Measurements from ENCODE around the gene TSPEAR.
"Not testable (repeated sequence)": the region's sequence is repeated elsewhere in the genome, so short reads cannot be mapped to it uniquely, and the experiment has no call there.

The TSPEAR gene

GRCh38 chr21:44613386-44614155 is 97.8 kb downstream of the TSPEAR start:
- Mint-ChIP-seq H3K27me3 (ENCODE audit: low read depth) (no peaks in the 10 kb centered on the region), H3K4me1 (ENCODE audit: low read depth) (peaks cover under 1% of the 10 kb centered on the region), H3K4me3 (no peak overlapping the region), H3K9me3 (peaks cover 37% of the 10 kb centered on the region), H3K36me3 (ENCODE audit: low read depth) (peaks cover 4% of the 10 kb centered on the region), H3K27ac (no peak overlapping the region)
- DNase-seq (ENCODE audit: low spot score), result no peak

- no peaks in the 10 kb centered on the region for H3K27me3 Mint-ChIP-seq (ENCODE audit: low read depth)
- H3K27ac Mint-ChIP-seq, result no peak overlapping the region
Measured at GRCh38 chr21:44612669-44613229, 98.6 kb downstream of the TSPEAR start.

DNA sequence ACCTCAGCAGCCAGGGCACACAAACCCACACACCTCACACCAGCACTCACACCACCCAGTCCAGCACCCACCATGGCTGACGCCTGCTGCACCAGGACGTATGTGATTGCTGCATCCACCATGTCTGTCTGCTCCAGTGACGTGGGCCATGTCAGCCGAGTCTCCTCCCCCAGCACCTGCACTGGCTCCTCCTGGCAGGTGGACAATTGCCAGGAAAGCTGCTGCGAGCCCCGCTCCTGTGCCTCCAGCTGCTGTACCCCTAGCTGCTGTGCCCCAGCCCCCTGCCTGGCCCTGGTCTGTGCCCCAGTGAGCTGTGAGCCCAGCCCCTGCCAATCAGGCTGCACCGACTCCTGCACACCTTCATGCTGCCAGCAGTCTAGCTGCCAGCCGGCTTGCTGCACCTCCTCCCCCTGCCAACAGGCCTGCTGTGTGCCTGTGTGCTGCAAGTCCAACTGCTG is 99.3 kb downstream of the TSPEAR start, which contains the start of gene KRTAP10-8:
KRTAP10-8 (plus strand) TSS at position 51 of the 458 bp plus-strand sequence; CDS start at position 73, 22 bp downstream.
- no peak within 1 kb of the TSS for H3K4me3 Mint-ChIP-seq
- no peak for DNase-seq (ENCODE audit: low spot score)
- H3K4me1 Mint-ChIP-seq (ENCODE audit: low read depth), result no peaks in the 10 kb centered on the region
- H3K27me3 Mint-ChIP-seq (ENCODE audit: low read depth), result no peaks in the 10 kb centered on the region
- H3K9me3 Mint-ChIP-seq, result peaks cover 31% of the 10 kb centered on the region
- H3K36me3 Mint-ChIP-seq (ENCODE audit: low read depth), result no peaks in the 10 kb centered on the region
- no peak within 1 kb of the TSS for H3K27ac Mint-ChIP-seq

More at GRCh38 chr21:44612669-44613229, 98.6 kb downstream of the TSPEAR start:
- H3K9me3 Mint-ChIP-seq, result peaks cover 31% of the 10 kb centered on the region
- no peaks in the 10 kb centered on the region for H3K4me1 Mint-ChIP-seq (ENCODE audit: low read depth)
- no peaks in the 10 kb centered on the region for H3K36me3 Mint-ChIP-seq (ENCODE audit: low read depth)
- H3K4me3 Mint-ChIP-seq, result no peak overlapping the region
- DNase-seq (ENCODE audit: low spot score), result no peak

GRCh38 chr21:44611551-44611950 is 99.8 kb downstream of the TSPEAR start:
- Mint-ChIP-seq H3K36me3 (ENCODE audit: low read depth) (no peaks in the 10 kb centered on the region), H3K4me3 (no peak overlapping the region), H3K4me1 (ENCODE audit: low read depth) (no peaks in the 10 kb centered on the region), H3K27ac (no peak overlapping the region), H3K9me3 (peaks cover 31% of the 10 kb centered on the region), H3K27me3 (ENCODE audit: low read depth) (no peaks in the 10 kb centered on the region)
- no peak for DNase-seq (ENCODE audit: low spot score)

DNA sequence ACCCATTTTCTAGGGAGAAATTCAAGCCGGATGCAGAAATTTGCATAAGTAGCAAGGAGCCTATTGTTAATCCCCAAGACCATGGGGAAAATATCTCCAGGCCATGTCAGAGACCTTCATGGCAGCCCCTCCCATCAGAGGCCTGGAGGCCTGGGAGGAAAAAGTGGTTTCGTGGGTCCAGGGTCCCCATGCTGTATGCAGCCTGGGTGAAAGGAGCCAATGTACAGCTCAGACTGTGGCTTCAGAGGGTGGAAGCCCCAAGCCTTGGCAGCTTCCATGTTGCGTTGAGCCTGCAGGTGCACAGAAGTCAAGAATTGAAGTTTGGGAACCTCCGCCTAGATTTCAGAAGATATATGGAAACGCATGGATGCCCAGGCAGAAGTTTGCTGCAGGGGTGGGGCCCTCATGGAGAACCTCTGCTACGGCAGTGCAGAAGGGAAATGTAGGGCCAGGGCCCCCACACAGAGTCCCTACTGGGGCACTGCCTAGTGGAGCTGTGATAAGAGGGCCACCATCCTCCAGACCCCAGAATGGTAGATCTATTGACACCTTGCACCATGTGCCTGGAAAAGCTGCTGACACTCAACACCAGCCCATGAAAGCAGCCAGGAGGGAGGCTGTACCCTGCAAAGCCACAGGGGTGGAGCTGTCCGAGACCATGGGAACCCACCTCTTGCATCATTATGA is 101.1 kb downstream of the TSPEAR start:
- not testable (repeated sequence) for H3K36me3 Mint-ChIP-seq (ENCODE audit: low read depth); H3K4me3 Mint-ChIP-seq; H3K4me1 Mint-ChIP-seq (ENCODE audit: low read depth); DNase-seq (ENCODE audit: low spot score); H3K27ac Mint-ChIP-seq; H3K27me3 Mint-ChIP-seq (ENCODE audit: low read depth)
- H3K9me3 Mint-ChIP-seq, result peaks cover 31% of the 10 kb centered on the region

DNA sequence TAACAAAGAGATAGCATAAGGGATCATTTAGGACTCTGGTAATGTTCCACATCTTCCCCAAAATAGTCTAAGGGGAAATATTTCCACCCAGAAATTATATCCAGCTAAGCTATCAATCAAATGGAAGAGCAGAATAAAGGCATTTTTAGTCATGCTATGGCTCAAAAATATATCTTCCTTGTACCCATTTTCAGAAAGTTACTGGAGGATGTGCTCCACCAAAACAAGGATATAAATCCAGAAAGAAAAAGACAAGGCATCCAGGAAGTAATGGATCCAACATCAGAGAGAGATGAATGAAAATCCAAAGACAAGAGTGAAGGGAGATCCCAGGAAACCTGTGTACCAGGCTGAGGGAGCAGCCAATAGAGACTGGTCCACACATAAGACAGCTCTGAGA is 102.2 kb downstream of the TSPEAR start:
- Mint-ChIP-seq H3K4me1 (ENCODE audit: low read depth) (no peaks in the 10 kb centered on the region), H3K36me3 (ENCODE audit: low read depth) (no peaks in the 10 kb centered on the region), H3K27me3 (ENCODE audit: low read depth) (peaks cover 12% of the 10 kb centered on the region), H3K9me3 (peaks cover 31% of the 10 kb centered on the region), H3K27ac (no peak overlapping the region), H3K4me3 (no peak overlapping the region)
- no peak for DNase-seq (ENCODE audit: low spot score)

DNA sequence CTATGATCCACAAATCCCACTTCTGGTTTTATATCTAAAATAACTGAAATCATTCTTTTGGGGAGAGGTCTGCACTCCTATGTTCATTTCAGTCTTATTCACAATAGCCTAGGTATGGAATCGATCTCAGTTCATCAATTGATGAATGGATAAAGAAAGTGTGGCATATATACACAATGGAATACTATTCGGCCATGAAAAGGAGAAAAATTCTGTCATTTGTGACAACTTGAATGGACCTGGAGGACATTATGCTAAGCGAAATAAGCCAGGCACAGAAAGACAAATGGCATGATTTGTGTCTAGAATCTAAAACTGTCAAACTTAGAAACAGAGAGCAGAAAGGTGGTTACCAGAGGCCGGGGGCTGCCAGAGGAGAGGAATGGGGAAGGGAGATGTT is 104.9 kb downstream of the TSPEAR start:
- H3K27ac Mint-ChIP-seq, result no peak overlapping the region

DNA sequence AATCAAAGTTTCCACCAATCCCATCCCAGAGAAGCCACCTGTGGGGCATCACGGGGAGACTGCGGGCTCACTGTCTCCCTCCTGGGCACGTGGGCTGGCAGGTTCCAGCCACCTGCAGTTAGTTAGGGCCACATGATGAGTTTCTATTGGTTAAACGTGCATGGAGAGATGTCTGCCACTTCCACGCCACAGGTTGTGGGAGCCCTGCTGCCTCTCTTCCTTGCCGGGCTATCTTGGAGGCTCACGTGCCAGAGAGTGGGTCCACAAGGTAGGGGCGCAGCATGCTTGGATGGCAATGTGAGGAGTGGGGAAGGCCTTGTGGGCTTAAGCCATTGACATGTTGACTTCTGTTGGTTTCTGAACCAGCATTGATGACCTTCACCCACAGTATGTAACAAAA is 107.5 kb downstream of the TSPEAR start:
- H3K4me1 Mint-ChIP-seq (ENCODE audit: low read depth), result no peaks in the 10 kb centered on the region
- H3K27me3 Mint-ChIP-seq (ENCODE audit: low read depth), result peaks cover 12% of the 10 kb centered on the region
- peaks cover 2% of the 10 kb centered on the region for H3K9me3 Mint-ChIP-seq
- DNase-seq (ENCODE audit: low spot score), result no peak
- H3K36me3 Mint-ChIP-seq (ENCODE audit: low read depth), result no peaks in the 10 kb centered on the region
- H3K4me3 Mint-ChIP-seq, result no peak overlapping the region
- no peak overlapping the region for H3K27ac Mint-ChIP-seq

More for the DNA sequence above, 104.9 kb downstream of the TSPEAR start:
- Mint-ChIP-seq H3K9me3 (peaks cover 26% of the 10 kb centered on the region), H3K36me3 (ENCODE audit: low read depth) (no peaks in the 10 kb centered on the region), H3K4me1 (ENCODE audit: low read depth) (no peaks in the 10 kb centered on the region), H3K4me3 (no peak overlapping the region), H3K27me3 (ENCODE audit: low read depth) (peaks cover 12% of the 10 kb centered on the region)
- no peak for DNase-seq (ENCODE audit: low spot score)

DNA sequence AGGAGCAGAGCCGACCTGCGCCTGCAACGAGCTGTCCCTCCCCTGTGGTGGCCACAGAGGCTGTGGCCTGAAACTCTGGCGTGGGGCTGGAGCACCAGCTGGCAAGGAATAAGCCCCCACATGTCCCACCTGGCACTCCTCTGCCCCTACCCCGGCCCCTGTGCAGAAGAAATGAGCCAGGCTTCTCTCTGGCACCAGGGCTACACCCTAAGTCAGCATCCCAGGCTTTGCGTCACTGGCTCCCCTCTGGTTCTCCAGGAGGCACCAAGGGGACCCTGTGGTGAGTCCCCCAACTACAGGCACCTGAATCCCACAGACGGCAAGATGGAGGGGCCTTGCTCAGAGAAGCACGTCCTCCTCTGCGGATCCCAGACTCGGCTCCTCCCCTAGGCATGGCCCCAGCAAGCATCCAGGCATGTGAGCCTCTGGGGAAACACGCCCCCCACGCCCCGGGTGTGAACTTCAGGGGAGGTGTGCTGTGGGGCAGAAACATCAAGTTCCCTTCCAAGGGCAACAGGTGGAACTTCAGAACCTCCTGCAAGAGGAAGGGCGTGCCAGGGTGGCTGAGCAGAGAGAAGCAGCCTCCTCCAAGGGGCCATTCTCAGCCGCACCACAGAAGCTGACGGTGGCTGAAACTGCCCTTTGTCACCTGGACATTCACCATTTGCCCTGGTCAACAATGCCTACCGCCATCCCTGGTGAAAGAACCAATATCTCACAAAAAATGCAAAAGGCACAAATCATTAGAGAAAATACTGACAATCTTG is 108.1 kb downstream of the TSPEAR start:
- Mint-ChIP-seq H3K9me3 (no peaks in the 10 kb centered on the region), H3K27ac (no peak overlapping the region), H3K4me1 (ENCODE audit: low read depth) (no peaks in the 10 kb centered on the region), H3K27me3 (ENCODE audit: low read depth) (peaks cover 12% of the 10 kb centered on the region), H3K36me3 (ENCODE audit: low read depth) (no peaks in the 10 kb centered on the region), H3K4me3 (no peak overlapping the region)
- no peak for DNase-seq (ENCODE audit: low spot score)

- Mint-ChIP-seq H3K36me3 (ENCODE audit: low read depth) (no peaks in the 10 kb centered on the region), H3K27me3 (ENCODE audit: low read depth) (peaks cover 14% of the 10 kb centered on the region), H3K27ac (no peak overlapping the region), H3K4me1 (ENCODE audit: low read depth) (no peaks in the 10 kb centered on the region), H3K9me3 (no peaks in the 10 kb centered on the region), H3K4me3 (no peak overlapping the region)
- no peak for DNase-seq (ENCODE audit: low spot score)
Measured at GRCh38 chr21:44602463-44602850, 108.9 kb downstream of the TSPEAR start.

GRCh38 chr21:44601596-44602462 is 109.5 kb downstream of the TSPEAR start:
- Mint-ChIP-seq H3K27ac (no peak overlapping the region), H3K4me3 (no peak overlapping the region), H3K4me1 (ENCODE audit: low read depth) (no peaks in the 10 kb centered on the region), H3K36me3 (ENCODE audit: low read depth) (no peaks in the 10 kb centered on the region), H3K9me3 (no peaks in the 10 kb centered on the region), H3K27me3 (ENCODE audit: low read depth) (peaks cover 14% of the 10 kb centered on the region)
- DNase-seq (ENCODE audit: low spot score), result no peak

DNA sequence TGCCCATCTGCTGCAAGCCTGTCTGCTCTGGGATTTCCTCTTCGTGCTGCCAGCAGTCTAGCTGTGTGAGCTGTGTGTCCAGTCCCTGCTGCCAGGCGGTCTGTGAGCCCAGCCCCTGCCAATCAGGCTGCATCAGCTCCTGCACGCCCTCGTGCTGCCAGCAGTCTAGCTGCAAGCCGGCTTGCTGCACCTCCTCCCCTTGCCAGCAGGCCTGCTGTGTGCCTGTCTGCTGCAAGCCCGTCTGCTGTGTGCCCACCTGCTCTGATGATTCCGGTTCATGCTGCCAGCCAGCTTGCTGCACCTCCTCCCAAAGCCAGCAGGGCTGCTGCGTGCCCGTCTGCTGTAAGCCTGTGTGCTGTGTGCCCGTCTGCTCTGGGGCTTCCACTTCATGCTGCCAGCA is 110.3 kb downstream of the TSPEAR start:
- H3K27me3 Mint-ChIP-seq (ENCODE audit: low read depth), result peaks cover 14% of the 10 kb centered on the region
- DNase-seq (ENCODE audit: low spot score); H3K4me3 Mint-ChIP-seq; H3K4me1 Mint-ChIP-seq (ENCODE audit: low read depth); H3K9me3 Mint-ChIP-seq; H3K27ac Mint-ChIP-seq; H3K36me3 Mint-ChIP-seq (ENCODE audit: low read depth): not testable (repeated sequence)

Data from T-helper 2 cell treated with Interferon-gamma antibody and Interleukin-4, amounts not matched to agents 5 μg/mL and 100 μg/mL, for 36 hours (primary cell).